Measurements from ENCODE around the gene HEATR5A.

DNA sequence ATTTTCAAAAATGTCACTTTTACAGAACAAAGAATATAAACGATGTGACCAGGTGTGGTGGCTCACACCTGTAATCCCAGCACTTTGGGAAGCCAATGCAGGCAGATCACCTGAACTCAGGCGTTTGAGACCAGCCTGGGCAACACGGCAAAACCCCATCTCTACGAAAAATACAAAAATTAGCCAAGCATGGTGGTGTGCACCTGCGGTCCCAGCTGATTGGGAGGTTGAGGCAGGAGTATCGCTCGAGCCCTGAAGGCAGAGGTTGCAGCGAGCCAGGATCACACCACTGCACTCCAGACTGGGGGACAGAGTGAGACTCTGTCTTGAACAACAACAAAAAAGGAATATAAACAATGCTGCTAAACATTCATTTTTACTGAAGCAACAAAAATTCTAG lies 15.2 kb downstream of the HEATR5A start:
- TF ChIP-seq TCF7 (IDR thresholded peaks at IDR 0.05; ENCODE audit: borderline replicate concordance): no peak
- no peak for TF ChIP-seq ZNF274 (IDR thresholded peaks at IDR 0.05; ENCODE audit: borderline replicate concordance, low read depth, low read length)
- no peak for TF ChIP-seq MAFK (IDR thresholded peaks at IDR 0.05; ENCODE audit: low read length)
- TF ChIP-seq BRCA1 (IDR thresholded peaks at IDR 0.05): no peak
- TF ChIP-seq BRCA1 (CRISPR knock-in tag; IDR thresholded peaks at IDR 0.05): no peak
- TF ChIP-seq ATF7 (IDR thresholded peaks at IDR 0.05): no peak
- TF ChIP-seq, protein P1, sequence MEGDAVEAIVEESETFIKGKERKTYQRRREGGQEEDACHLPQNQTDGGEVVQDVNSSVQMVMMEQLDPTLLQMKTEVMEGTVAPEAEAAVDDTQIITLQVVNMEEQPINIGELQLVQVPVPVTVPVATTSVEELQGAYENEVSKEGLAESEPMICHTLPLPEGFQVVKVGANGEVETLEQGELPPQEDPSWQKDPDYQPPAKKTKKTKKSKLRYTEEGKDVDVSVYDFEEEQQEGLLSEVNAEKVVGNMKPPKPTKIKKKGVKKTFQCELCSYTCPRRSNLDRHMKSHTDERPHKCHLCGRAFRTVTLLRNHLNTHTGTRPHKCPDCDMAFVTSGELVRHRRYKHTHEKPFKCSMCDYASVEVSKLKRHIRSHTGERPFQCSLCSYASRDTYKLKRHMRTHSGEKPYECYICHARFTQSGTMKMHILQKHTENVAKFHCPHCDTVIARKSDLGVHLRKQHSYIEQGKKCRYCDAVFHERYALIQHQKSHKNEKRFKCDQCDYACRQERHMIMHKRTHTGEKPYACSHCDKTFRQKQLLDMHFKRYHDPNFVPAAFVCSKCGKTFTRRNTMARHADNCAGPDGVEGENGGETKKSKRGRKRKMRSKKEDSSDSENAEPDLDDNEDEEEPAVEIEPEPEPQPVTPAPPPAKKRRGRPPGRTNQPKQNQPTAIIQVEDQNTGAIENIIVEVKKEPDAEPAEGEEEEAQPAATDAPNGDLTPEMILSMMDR (IDR thresholded peaks at IDR 0.05 in 2 of 3, conservative IDR thresholded peaks at IDR 0.05 in 1 of 3; ENCODE audit: insufficient read depth in 2 of 3, low read depth in 1 of 3, low read length in 3 of 3): no peak
- no peak for TF ChIP-seq SRSF9 (IDR thresholded peaks at IDR 0.05; ENCODE audit: borderline replicate concordance, low read depth, low read length)
- no peak for TF ChIP-seq MED1 (CRISPR knock-in tag; IDR thresholded peaks at IDR 0.05; ENCODE audit: borderline replicate concordance)
- TF ChIP-seq UBTF (IDR thresholded peaks at IDR 0.05; ENCODE audit: borderline replicate concordance in 1 of 2, low read depth in 2 of 2, low read length in 2 of 2): no peak
- no peak for TF ChIP-seq PREB (CRISPR knock-in tag; IDR thresholded peaks at IDR 0.05)
- no peak for TF ChIP-seq CHD2 (IDR thresholded peaks at IDR 0.05; ENCODE audit: low read depth, low read length)
- no peak for TF ChIP-seq SMC3 (conservative IDR thresholded peaks at IDR 0.05; ENCODE audit: insufficient read depth, low read depth, low read length)
- TF ChIP-seq CBFB (CRISPR knock-in tag; IDR thresholded peaks at IDR 0.05): no peak
